Fibroblast of lung (primary cell): Measurements from ENCODE around the gene PTPRH. TPM values are rescaled to one million over a fixed set of nuclear protein-coding genes. Genes with fewer than 3 reads are reported as not detected.

Experiments
- DNase-seq, 2 donors: peaks; one replicate each; pipeline versions ENCODE4 v3.0.0 to v3.0.0-alpha.2; 2010; ENCODE audit warnings: low read depth in 2 of 2
- H2AFZ ChIP-seq: 2 replicates; pipeline ENCODE4 v1.5.1; 2012; ENCODE audit warnings: low read length, control low read depth, inconsistent platforms
- H3K27ac ChIP-seq: 2 replicates; pipeline ENCODE4 v1.5.1; 2011; ENCODE audit warnings: low read length, control low read depth; ENCODE audit not compliant: insufficient read depth
- H3K27me3 ChIP-seq: 2 replicates; pipeline ENCODE4 v1.5.1; 2011; ENCODE audit warnings: mild to moderate bottlenecking, low read length; ENCODE audit not compliant: control insufficient read depth, insufficient read depth
- H3K36me3 ChIP-seq: 2 replicates; pipeline ENCODE4 v1.5.1; 2011; ENCODE audit warnings: low read length; ENCODE audit not compliant: control insufficient read depth, insufficient read depth
- H3K4me1 ChIP-seq: 2 replicates; pipeline ENCODE4 v1.5.1; 2011; ENCODE audit warnings: low read length; ENCODE audit not compliant: control insufficient read depth, insufficient read depth; ENCODE audit errors: extremely low read depth
- H3K4me2 ChIP-seq: 2 replicates; pipeline ENCODE4 v1.5.1; 2011; ENCODE audit warnings: low read length, control low read depth; ENCODE audit not compliant: insufficient read depth; ENCODE audit errors: extremely low read depth
- H3K4me3 ChIP-seq, 4 experiments: fragments of 200-600 bp in 1 of 4; sonication (generic) in 1 of 4; replicated peaks in 1 of 4; 2 replicates each; pipeline ENCODE4 v1.5.1; 2011 to 2016; ENCODE audit warnings: low read length in 4 of 4, low read depth in 3 of 4, mild to moderate bottlenecking in 3 of 4, control low read depth in 2 of 4, inconsistent platforms in 1 of 4, mixed read lengths in 1 of 4; ENCODE audit not compliant: insufficient read depth in 1 of 4; ENCODE audit errors: control extremely low read depth in 1 of 4
- H3K79me2 ChIP-seq: 2 replicates; pipeline ENCODE4 v1.5.1; 2012; ENCODE audit warnings: mild to moderate bottlenecking, low read length, inconsistent platforms; ENCODE audit not compliant: control insufficient read depth, insufficient read depth
- H3K9ac ChIP-seq: 2 replicates; pipeline ENCODE4 v1.5.1; 2011; ENCODE audit warnings: mild to moderate bottlenecking, low read length, control low read depth; ENCODE audit not compliant: insufficient read depth
- H3K9me3 ChIP-seq: 2 replicates; pipeline ENCODE4 v1.5.1; 2012; ENCODE audit warnings: low read depth, low read length; ENCODE audit not compliant: control insufficient read depth, insufficient read depth
- H4K20me1 ChIP-seq: 2 replicates; pipeline ENCODE4 v1.5.1; 2011; ENCODE audit warnings: low read length; ENCODE audit not compliant: control insufficient read depth, insufficient read depth; ENCODE audit errors: extremely low read depth
- EZH2 ChIP-seq: IDR thresholded peaks from 2 replicates; pipeline ENCODE4 v1.5.1; 2012; ENCODE audit warnings: low read length, control low read depth, mild to moderate bottlenecking; ENCODE audit errors: missing control alignments
- polyA plus RNA-seq, 2 donors: library from polyadenylated mRNA; depleted of rRNA in 1 of 2; stranded (reverse) in 1 of 2; unstranded in 1 of 2; fragments of >200 nt; gene quantifications; 2 replicates each; pipeline ENCODE4 v1.2.1, GENCODE V29; 2011 to 2012; ENCODE audit warnings: missing spikeins in 1 of 2
- total RNA-seq: library from RNA; depleted of rRNA; stranded (reverse); fragments of >200 nt; gene quantifications from 2 replicates; pipeline ENCODE4 v1.2.1, GENCODE V29; 2014
- TF ChIP-seq, protein P1 (sequence below), 2 donors: IDR thresholded peaks in 1 of 2; conservative IDR thresholded peaks in 1 of 2; 1 replicate in 1 of 2; 2 replicates in 1 of 2; pipeline ENCODE4 v1.5.1; 2011 to 2012; ENCODE audit warnings: low read length in 2 of 2, control low read depth in 1 of 2, inconsistent platforms in 1 of 2, low read depth in 1 of 2, mild to moderate bottlenecking in 1 of 2

The PTPRH gene
- total and polyA plus RNA-seq, 2 donors (not counting 1 experiment from before 2014, with no cell fraction given), result 4.4 to 19.5 TPM

DNA sequence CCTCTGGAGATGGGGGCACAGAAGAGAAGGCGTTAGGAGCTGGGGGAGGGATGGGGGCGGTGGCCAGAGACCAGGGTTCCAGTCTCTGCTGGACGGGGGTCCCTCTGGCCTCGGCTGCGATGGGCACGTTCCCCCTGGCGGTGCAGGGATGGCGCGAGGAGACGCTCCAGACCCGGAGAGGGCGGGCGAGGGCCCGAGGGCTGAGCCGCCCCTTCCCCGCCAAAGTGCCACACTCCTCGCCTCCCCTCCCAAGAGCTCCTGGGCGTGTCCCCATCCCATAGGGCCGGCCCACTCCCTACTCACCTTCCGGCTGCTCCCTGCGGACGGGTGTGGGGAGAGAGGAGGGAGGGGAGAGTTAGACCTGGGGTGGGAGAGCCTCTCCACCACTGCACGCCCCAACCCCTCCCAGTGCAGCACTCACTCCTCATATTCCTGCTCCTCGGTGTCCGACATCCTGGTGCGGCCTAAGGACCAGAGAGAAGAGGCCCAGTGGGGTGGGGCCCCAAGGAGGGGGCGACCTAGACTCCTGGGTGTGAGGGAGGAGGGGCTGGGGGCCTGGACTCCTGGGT, 62.5 kb downstream of the PTPRH start:
- Histone ChIP-seq H3K27ac (no peak overlapping the region), H3K4me1 (no peaks in the 10 kb centered on the region), H3K36me3 (no peaks in the 10 kb centered on the region), H3K4me2 (no peak overlapping the region), H3K79me2 (no peaks in the 10 kb centered on the region), H3K9me3 (no peaks in the 10 kb centered on the region), H4K20me1 (no peaks in the 10 kb centered on the region), H3K4me3 (no peak overlapping the region), H2AFZ (no peak overlapping the region), H3K27me3 (peaks cover 25% of the 10 kb centered on the region), H3K9ac (no peak overlapping the region)
- TF ChIP-seq, protein P1, sequence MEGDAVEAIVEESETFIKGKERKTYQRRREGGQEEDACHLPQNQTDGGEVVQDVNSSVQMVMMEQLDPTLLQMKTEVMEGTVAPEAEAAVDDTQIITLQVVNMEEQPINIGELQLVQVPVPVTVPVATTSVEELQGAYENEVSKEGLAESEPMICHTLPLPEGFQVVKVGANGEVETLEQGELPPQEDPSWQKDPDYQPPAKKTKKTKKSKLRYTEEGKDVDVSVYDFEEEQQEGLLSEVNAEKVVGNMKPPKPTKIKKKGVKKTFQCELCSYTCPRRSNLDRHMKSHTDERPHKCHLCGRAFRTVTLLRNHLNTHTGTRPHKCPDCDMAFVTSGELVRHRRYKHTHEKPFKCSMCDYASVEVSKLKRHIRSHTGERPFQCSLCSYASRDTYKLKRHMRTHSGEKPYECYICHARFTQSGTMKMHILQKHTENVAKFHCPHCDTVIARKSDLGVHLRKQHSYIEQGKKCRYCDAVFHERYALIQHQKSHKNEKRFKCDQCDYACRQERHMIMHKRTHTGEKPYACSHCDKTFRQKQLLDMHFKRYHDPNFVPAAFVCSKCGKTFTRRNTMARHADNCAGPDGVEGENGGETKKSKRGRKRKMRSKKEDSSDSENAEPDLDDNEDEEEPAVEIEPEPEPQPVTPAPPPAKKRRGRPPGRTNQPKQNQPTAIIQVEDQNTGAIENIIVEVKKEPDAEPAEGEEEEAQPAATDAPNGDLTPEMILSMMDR (conservative IDR thresholded peaks at IDR 0.05 in 1 of 2, IDR thresholded peaks at IDR 0.05 in 1 of 2; ENCODE audit: low read depth in 1 of 2, low read length in 2 of 2), result no peak
- peak; percentile 65 for TF ChIP-seq EZH2
- no peak for DNase-seq

DNA sequence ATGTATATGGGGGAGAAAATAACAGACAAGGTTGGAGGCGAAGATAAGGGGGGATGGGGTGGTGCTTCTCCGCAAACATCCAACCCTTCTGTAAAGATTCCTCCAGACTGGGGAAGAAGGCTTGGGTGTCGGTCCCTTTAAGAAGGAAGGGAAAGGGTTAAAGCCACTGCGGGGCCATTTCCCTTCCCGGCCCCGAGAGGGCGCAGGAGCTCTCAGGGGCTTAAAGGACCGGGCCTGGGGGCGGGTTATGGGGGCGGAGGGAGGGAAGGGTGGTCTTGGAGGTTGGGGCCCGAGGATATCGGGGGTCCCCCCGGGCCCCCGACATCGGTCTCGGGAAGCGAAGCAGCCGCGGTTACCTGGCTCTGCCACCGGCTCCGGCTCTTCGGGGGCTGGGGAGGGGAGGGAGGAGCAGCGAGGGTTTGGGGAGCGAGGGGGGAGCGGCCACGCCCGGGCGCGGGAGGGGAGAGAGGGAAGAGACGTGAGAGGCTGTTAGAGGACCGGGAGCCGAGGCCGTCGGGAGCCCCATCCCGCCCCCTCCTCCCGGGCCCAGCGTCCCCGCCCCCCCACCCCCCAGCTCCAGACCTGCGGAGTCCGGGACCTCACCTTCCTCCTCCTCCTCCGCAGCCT, 63.1 kb downstream of the PTPRH start:
- TF ChIP-seq, protein P1 (conservative IDR thresholded peaks at IDR 0.05 in 1 of 2, IDR thresholded peaks at IDR 0.05 in 1 of 2; ENCODE audit: low read depth in 1 of 2, low read length in 2 of 2), result peak; percentile 37 to 47
- TF ChIP-seq EZH2, result no peak
- no peak overlapping the region for H3K9ac ChIP-seq
- no peak overlapping the region for H3K4me2 ChIP-seq
- no peak overlapping the region for H2AFZ ChIP-seq
- no peaks in the 10 kb centered on the region for H3K36me3 ChIP-seq
- H3K4me3 ChIP-seq, result no peak overlapping the region
- H3K79me2 ChIP-seq, result no peaks in the 10 kb centered on the region
- DNase-seq, result no peak
- no peaks in the 10 kb centered on the region for H3K4me1 ChIP-seq
- H3K27me3 ChIP-seq, result peaks cover 25% of the 10 kb centered on the region
- H3K27ac ChIP-seq, result no peak overlapping the region
- no peaks in the 10 kb centered on the region for H3K9me3 ChIP-seq
- H4K20me1 ChIP-seq, result no peaks in the 10 kb centered on the region

DNA sequence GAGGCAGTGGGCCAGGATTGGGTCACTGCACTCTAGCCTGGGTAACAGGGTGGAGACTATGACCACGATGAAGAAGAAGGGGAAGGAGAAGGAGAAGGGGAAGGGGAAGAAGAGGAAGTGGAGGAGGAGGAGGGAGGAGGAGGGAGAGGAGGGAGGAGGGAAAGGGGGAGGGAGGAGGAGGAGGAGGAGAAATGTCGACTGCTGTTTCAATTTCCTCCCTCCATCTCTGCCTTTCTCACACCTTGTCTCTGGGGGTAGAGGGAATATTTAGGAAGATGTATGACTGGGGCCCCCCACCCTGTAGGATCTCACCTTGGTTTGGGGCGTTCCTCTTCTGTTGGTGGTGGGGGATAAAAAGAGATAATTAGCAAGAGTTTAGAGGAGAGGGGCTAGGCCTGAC, 64.1 kb downstream of the PTPRH start:
- Histone ChIP-seq H3K36me3 (no peaks in the 10 kb centered on the region), H3K79me2 (no peaks in the 10 kb centered on the region), H3K9me3 (no peaks in the 10 kb centered on the region), H3K27me3 (peaks cover 21% of the 10 kb centered on the region), H3K27ac (no peak overlapping the region), H3K9ac (no peak overlapping the region), H3K4me2 (no peak overlapping the region), H3K4me3 (no peak overlapping the region), H4K20me1 (no peaks in the 10 kb centered on the region), H3K4me1 (no peaks in the 10 kb centered on the region), H2AFZ (no peak overlapping the region)
- no peak for DNase-seq
- TF ChIP-seq EZH2, result no peak
- TF ChIP-seq, protein P1 (conservative IDR thresholded peaks at IDR 0.05 in 1 of 2, IDR thresholded peaks at IDR 0.05 in 1 of 2; ENCODE audit: low read depth in 1 of 2, low read length in 2 of 2), result no peak
